SK-N-SH (cell line): ENCODE data around the gene SMYD3. TPM values are rescaled to one million over a fixed set of nuclear protein-coding genes. Genes with fewer than 3 reads are reported as not detected.

Experiments
- CTCF ChIA-PET: fragments of 300-600, 350-600 bp; formaldehyde crosslinking; extraction: SDS; loops from one replicate; lab custom pipeline; 2021; lab: Yijun Ruan, JAX
- POLR2A ChIA-PET: fragments of 350-600 bp; sonication (Branson Sonifier 250); formaldehyde crosslinking; extraction: SDS; loops from one replicate; lab custom pipeline; 2020; ENCODE audit warnings: antibody characterized with exemption, inconsistent platforms; lab: Yijun Ruan, JAX
- DNase-seq: peaks from one replicate; pipeline ENCODE4 v3.0.0; 2012
- H2AFZ ChIP-seq: fragments of 200-600 bp; sonication (generic); 2 replicates; pipeline ENCODE4 v1.8.1; 2016; ENCODE audit warnings: antibody characterized with exemption, mild to moderate bottlenecking, low read depth
- H3F3A ChIP-seq: fragments of 200-600 bp; sonication (generic); replicated peaks from 2 replicates; pipeline ENCODE3; 2016; ENCODE audit warnings: antibody characterized with exemption, mild to moderate bottlenecking; ENCODE audit not compliant: insufficient read depth
- H3K27ac ChIP-seq, 2 experiments: fragments of 200-500 bp in 1 of 2; fragments of 200-600 bp in 1 of 2; sonication (Bioruptor generic) in 1 of 2; sonication (generic), shearing (Covaris generic) in 1 of 2; 2 replicates each; pipeline versions ENCODE4 v1.5.1 to v1.6.1; 2014 to 2016; ENCODE audit warnings: low read depth in 2 of 2, inconsistent platforms in 1 of 2, low read length in 1 of 2, mild to moderate bottlenecking in 1 of 2, mixed read lengths in 1 of 2
- H3K27me3 ChIP-seq: fragments of 200-600 bp; sonication (generic), shearing (Covaris generic); 2 replicates; pipeline ENCODE4 v1.6.1; 2016; ENCODE audit warnings: mixed run types; ENCODE audit not compliant: insufficient read depth
- H3K36me3 ChIP-seq, 2 experiments: fragments of 200-500 bp in 1 of 2; fragments of 200-600 bp in 1 of 2; sonication (Bioruptor generic) in 1 of 2; sonication (generic) in 1 of 2; replicated peaks in 1 of 2; 2 replicates each; pipeline versions ENCODE3 to v1.5.1; 2014 to 2016; ENCODE audit warnings: low read length in 1 of 2, mild to moderate bottlenecking in 1 of 2; ENCODE audit not compliant: insufficient read depth in 2 of 2, control insufficient read depth in 1 of 2
- H3K4me1 ChIP-seq, 2 experiments: fragments of 200-500 bp in 1 of 2; fragments of 200-600 bp in 1 of 2; sonication (Bioruptor generic) in 1 of 2; sonication (generic), shearing (Covaris generic) in 1 of 2; 2 replicates each; pipeline versions ENCODE4 v1.5.1 to v1.6.1; 2014 to 2016; ENCODE audit warnings: low read depth in 1 of 2, low read length in 1 of 2, mixed run types in 1 of 2; ENCODE audit not compliant: insufficient read depth in 2 of 2, control insufficient read depth in 1 of 2
- H3K4me2 ChIP-seq: fragments of 200-600 bp; sonication (generic), shearing (Covaris generic); 2 replicates; pipeline ENCODE4 v1.6.1; 2017; ENCODE audit warnings: mixed run types
- H3K4me3 ChIP-seq, 2 experiments: fragments of 200-500 bp in 1 of 2; fragments of 200-600 bp in 1 of 2; sonication (Bioruptor generic) in 1 of 2; sonication (generic), shearing (Covaris generic) in 1 of 2; 2 replicates each; pipeline versions ENCODE4 v1.5.1 to v1.8.1; 2014 to 2016; ENCODE audit warnings: low read depth in 2 of 2, inconsistent platforms in 1 of 2, low read length in 1 of 2, mild to moderate bottlenecking in 1 of 2, mixed read lengths in 1 of 2, moderate library complexity in 1 of 2
- H3K79me2 ChIP-seq: fragments of 200-600 bp; sonication (generic); 2 replicates; pipeline ENCODE4 v1.8.1; 2017; ENCODE audit warnings: mild to moderate bottlenecking; ENCODE audit not compliant: insufficient read depth
- H3K9ac ChIP-seq: fragments of 200-600 bp; sonication (generic); 2 replicates; pipeline ENCODE4 v1.6.1; 2017; ENCODE audit warnings: mixed run types
- H3K9me2 ChIP-seq: fragments of 200-600 bp; sonication (generic); 2 replicates; pipeline ENCODE4 v1.6.1; 2017; ENCODE audit warnings: mixed run types
- H3K9me3 ChIP-seq: fragments of 200-600 bp; sonication (generic); 2 replicates; pipeline ENCODE4 v1.6.1; 2017; ENCODE audit warnings: mixed run types, mild to moderate bottlenecking, moderate library complexity
- H4K20me1 ChIP-seq: fragments of 200-600 bp; sonication (generic); 2 replicates; pipeline ENCODE4 v1.6.1; 2017; ENCODE audit warnings: mild to moderate bottlenecking, mixed run types; ENCODE audit not compliant: insufficient read depth
- EP300 ChIP-seq, 2 experiments: IDR thresholded peaks; 2 replicates each; pipeline versions ENCODE4 v1.4.0 to v1.6.1; 2012; ENCODE audit warnings: borderline replicate concordance in 1 of 2, low read depth in 1 of 2, low read length in 1 of 2
- FOSL2 ChIP-seq: IDR thresholded peaks from 2 replicates; pipeline ENCODE4 v1.4.0; 2012; ENCODE audit warnings: low read depth, mild to moderate bottlenecking, moderate library complexity, borderline replicate concordance
- FOXJ3 ChIP-seq: sonication (generic); formaldehyde crosslinking; IDR thresholded peaks from 2 replicates; pipeline ENCODE4 v1.5.1; 2020; ENCODE audit warnings: mild to moderate bottlenecking, missing genetic modification reagents
- JUND ChIP-seq: IDR thresholded peaks from 2 replicates; pipeline ENCODE4 v1.4.0; 2012
- MEF2A ChIP-seq: IDR thresholded peaks from 2 replicates; pipeline ENCODE4 v1.4.0; 2012; ENCODE audit warnings: low read depth, borderline replicate concordance
- NFIC ChIP-seq: IDR thresholded peaks from 2 replicates; pipeline ENCODE4 v1.4.0; 2012; ENCODE audit warnings: borderline replicate concordance
- NRF1 ChIP-seq: IDR thresholded peaks from 2 replicates; pipeline ENCODE4 v1.6.1; 2012; ENCODE audit warnings: low read depth, mild to moderate bottlenecking, low read length
- POLR2AphosphoS5 ChIP-seq: IDR thresholded peaks from 2 replicates; pipeline ENCODE4 v1.6.1; 2012; ENCODE audit warnings: low read depth, low read length
- RAD21 ChIP-seq: IDR thresholded peaks from 2 replicates; pipeline ENCODE4 v1.6.1; 2012; ENCODE audit warnings: mild to moderate bottlenecking, low read length
- TAF1 ChIP-seq: IDR thresholded peaks from 2 replicates; pipeline ENCODE4 v1.6.1; 2012; ENCODE audit warnings: low read depth, mild to moderate bottlenecking, low read length, moderate library complexity, borderline replicate concordance
- TEAD4 ChIP-seq: IDR thresholded peaks from 2 replicates; pipeline ENCODE4 v1.4.0; 2012; ENCODE audit warnings: mild to moderate bottlenecking, borderline replicate concordance; ENCODE audit not compliant: insufficient read depth
- USF1 ChIP-seq: IDR thresholded peaks from 2 replicates; pipeline ENCODE4 v1.4.0; 2012; ENCODE audit warnings: low read depth, borderline replicate concordance
- YY1 ChIP-seq: IDR thresholded peaks from 2 replicates; pipeline ENCODE4 v1.4.0; 2012; ENCODE audit warnings: low read depth, mild to moderate bottlenecking
- WGBS: methylation state at CpG from one replicate; pipeline ENCODE4 v1.1.6; 2017; ENCODE audit warnings: low lambda C conversion rate; 5-methylcytosine and 5-hydroxymethylcytosine counted together
- polyA plus RNA-seq, 3 experiments: library from polyadenylated mRNA; depleted of rRNA; stranded (reverse); fragments of >200 nt; gene quantifications; 2 replicates each; pipeline ENCODE4 v1.2.3, GENCODE V29; 2012

SMYD3 gene
- polyA plus RNA-seq, 1 of the 3 experiments (the other 2 are of a cell fraction): 31.4 TPM

GRCh38 chr1:246355411-246356230, 151.5 kb downstream of the SMYD3 start (continued):
- TF ChIP-seq NFIC: no peak
- no peak for TF ChIP-seq NRF1
- TF ChIP-seq EP300 (IDR thresholded peaks at IDR 0.05; ENCODE audit: borderline replicate concordance in 1 of 2, low read depth in 1 of 2, low read length in 1 of 2): no peak

- no peak overlapping the region for H3K4me2 ChIP-seq
- TF ChIP-seq POLR2AphosphoS5: no peak
- TF ChIP-seq FOXJ3 (CRISPR knock-in tag): no peak
- TF ChIP-seq TEAD4: no peak
- TF ChIP-seq EP300 (IDR thresholded peaks at IDR 0.05; ENCODE audit: borderline replicate concordance in 1 of 2, low read depth in 1 of 2, low read length in 1 of 2): no peak
- TF ChIP-seq FOSL2: no peak
- TF ChIP-seq RAD21: no peak
- TF ChIP-seq YY1: no peak
- no peak for TF ChIP-seq MEF2A
- TF ChIP-seq, all 33 proteins: peak for 0
- H3K4me3 ChIP-seq: no peak overlapping the region
- no peak overlapping the region for H3K27ac ChIP-seq
- H3K9ac ChIP-seq: no peak overlapping the region
- H3K36me3 ChIP-seq: no peaks in the 10 kb centered on the region
- H3K4me1 ChIP-seq: peaks cover 0 to 8% of the 10 kb centered on the region in 2 experiments; a peak in 1 of 4 replicates
- no peak overlapping the region for H2AFZ ChIP-seq
- no peaks in the 10 kb centered on the region for H4K20me1 ChIP-seq
- no peaks in the 10 kb centered on the region for H3F3A ChIP-seq
- no peak for DNase-seq
- no peaks in the 10 kb centered on the region for H3K27me3 ChIP-seq
- H3K9me3 ChIP-seq: no peaks in the 10 kb centered on the region
- ChIA-PET POLR2A (no interaction called here), CTCF (no interaction called here)
- over 99% methylated on average over 5 of the region's 5 CpGs for WGBS
- H3K9me2 ChIP-seq: no peaks in the 10 kb centered on the region
- no peaks in the 10 kb centered on the region for H3K79me2 ChIP-seq
Measured at GRCh38 chr1:246351721-246352120, 155.4 kb downstream of the SMYD3 start.

- Histone ChIP-seq H4K20me1 (no peaks in the 10 kb centered on the region), H3K9me2 (no peaks in the 10 kb centered on the region), H3K4me2 (no peak overlapping the region), H3K4me3 (no peak overlapping the region), H3K36me3 (no peaks in the 10 kb centered on the region), H3K27ac (no peak overlapping the region), H3F3A (no peaks in the 10 kb centered on the region), H3K27me3 (no peaks in the 10 kb centered on the region), H3K9me3 (no peaks in the 10 kb centered on the region), H3K4me1 (peaks cover 0 to 6% of the 10 kb centered on the region in 2 experiments; a peak in 1 of 4 replicates), H3K79me2 (no peaks in the 10 kb centered on the region), H2AFZ (no peak overlapping the region), H3K9ac (no peak overlapping the region)
- CTCF ChIA-PET: no interaction called here
- POLR2A ChIA-PET: no interaction called here
- TF ChIP-seq POLR2AphosphoS5: no peak
- no peak for TF ChIP-seq TAF1
- no peak for TF ChIP-seq EP300 (IDR thresholded peaks at IDR 0.05; ENCODE audit: borderline replicate concordance in 1 of 2, low read depth in 1 of 2, low read length in 1 of 2)
- no peak for TF ChIP-seq USF1
- TF ChIP-seq MEF2A: no peak
- no peak for TF ChIP-seq JUND
- DNase-seq: no peak
- WGBS: 82% methylated on average over 6 of the region's 6 CpGs
Measured at GRCh38 chr1:246350745-246351144, 156.3 kb downstream of the SMYD3 start.
